HepG2 (cell line): Measurements from ENCODE around the gene CCDC126. TPM values are rescaled to one million over a fixed set of nuclear protein-coding genes. Genes with fewer than 3 reads are reported as not detected.

Source experiments
- CBX2 ChIP-seq, 2 experiments: fragments of 200-600 bp in 1 of 2; sonication (generic); formaldehyde crosslinking in 1 of 2; IDR thresholded peaks; 2 replicates each; pipeline versions ENCODE4 v1.7.0 to v1.8.1; 2018 to 2022; ENCODE audit warnings: low read depth in 2 of 2, low read length in 1 of 2, mild to moderate bottlenecking in 1 of 2, missing genetic modification reagents in 1 of 2
- DMAP1 ChIP-seq: IDR thresholded peaks from 2 replicates; pipeline ENCODE4 v1.6.1; 2016
- FOXK1 ChIP-seq: sonication (generic); formaldehyde crosslinking; IDR thresholded peaks from 2 replicates; pipeline ENCODE4 v1.4.0; 2020; ENCODE audit warnings: low read depth, missing genetic modification reagents, borderline replicate concordance
- GATA4 ChIP-seq: sonication (generic); IDR thresholded peaks from 2 replicates; pipeline ENCODE4 v1.6.1; 2016; ENCODE audit warnings: antibody characterized with exemption, low read depth, borderline replicate concordance
- HHEX ChIP-seq: IDR thresholded peaks from 2 replicates; pipeline ENCODE4 v1.6.1; 2016; ENCODE audit warnings: control low read depth
- MED8 ChIP-seq: sonication (generic); formaldehyde crosslinking; IDR thresholded peaks from 2 replicates; pipeline ENCODE4 v1.8.1; 2023; ENCODE audit warnings: mild to moderate bottlenecking, missing genetic modification reagents; ENCODE audit not compliant: insufficient replicate concordance
- NR3C1 ChIP-seq: sonication (generic); formaldehyde crosslinking; IDR thresholded peaks from 2 replicates; pipeline ENCODE4 v1.4.0; 2020; ENCODE audit warnings: missing genetic modification reagents
- ZFX ChIP-seq: sonication (generic); formaldehyde crosslinking; IDR thresholded peaks from 2 replicates; pipeline ENCODE4 v1.4.0; 2020; ENCODE audit warnings: mild to moderate bottlenecking, low read depth, missing genetic modification reagents, moderate library complexity
- ZNF234 ChIP-seq: sonication (generic); formaldehyde crosslinking; conservative IDR thresholded peaks from 2 replicates; pipeline ENCODE4 v1.5.1; 2020; ENCODE audit warnings: mild to moderate bottlenecking, missing genetic modification reagents
- ZNF44 ChIP-seq: sonication (generic); formaldehyde crosslinking; IDR thresholded peaks from 2 replicates; pipeline ENCODE4 v1.5.1; 2020; ENCODE audit warnings: mild to moderate bottlenecking, missing genetic modification reagents
- ZNF615 ChIP-seq: sonication (generic); formaldehyde crosslinking; IDR thresholded peaks from 2 replicates; pipeline ENCODE4 v1.5.0; 2020; ENCODE audit warnings: mild to moderate bottlenecking, missing genetic modification reagents, borderline replicate concordance
- polyA plus RNA-seq, 8 experiments: library from polyadenylated mRNA; depleted of rRNA in 3 of 8; stranded (reverse) in 7 of 8; unstranded in 1 of 8; fragments of >200 nt; fragmentation: Illumina TruSeq in 4 of 8; extraction: Trizol in 4 of 8; gene quantifications; 2 replicates each; pipeline versions ENCODE4 v1.2.1 to v1.2.3, GENCODE V29; 2011 to 2016; ENCODE audit warnings: low read depth in 4 of 8, missing spikeins in 1 of 8, mixed read lengths in 1 of 8; ENCODE audit not compliant: insufficient read depth in 1 of 8
- total RNA-seq, 5 experiments: library from RNA; depleted of rRNA; stranded (reverse); fragments of >200 nt; fragmentation: Illumina TruSeq; extraction: Trizol; gene quantifications; 2 replicates each; pipeline ENCODE4 v1.2.3, GENCODE V29; 2016; ENCODE audit warnings: low read depth in 1 of 5
- TF ChIP-seq, protein P1 (sequence below): sonication (generic); formaldehyde crosslinking; IDR thresholded peaks from 2 replicates; pipeline ENCODE4 v1.4.0; 2020; ENCODE audit warnings: missing genetic modification reagents
- TF ChIP-seq, protein P2 (sequence below), 2 experiments: IDR thresholded peaks; 2 replicates each; pipeline ENCODE4 v1.6.1; 2011 to 2012; ENCODE audit warnings: low read length in 2 of 2, borderline replicate concordance in 1 of 2, low read depth in 1 of 2, mild to moderate bottlenecking in 1 of 2, moderate library complexity in 1 of 2
- TF ChIP-seq, protein P3 (sequence below): sonication (generic); formaldehyde crosslinking; IDR thresholded peaks from 2 replicates; pipeline ENCODE4 v1.4.0; 2020; ENCODE audit warnings: missing genetic modification reagents

Gene CCDC126
- total and polyA plus RNA-seq, 2 of the 13 experiments (the other 11 are each of a cell fraction or from before 2014, with no cell fraction given) = 3.5 to 9.3 TPM

DNA sequence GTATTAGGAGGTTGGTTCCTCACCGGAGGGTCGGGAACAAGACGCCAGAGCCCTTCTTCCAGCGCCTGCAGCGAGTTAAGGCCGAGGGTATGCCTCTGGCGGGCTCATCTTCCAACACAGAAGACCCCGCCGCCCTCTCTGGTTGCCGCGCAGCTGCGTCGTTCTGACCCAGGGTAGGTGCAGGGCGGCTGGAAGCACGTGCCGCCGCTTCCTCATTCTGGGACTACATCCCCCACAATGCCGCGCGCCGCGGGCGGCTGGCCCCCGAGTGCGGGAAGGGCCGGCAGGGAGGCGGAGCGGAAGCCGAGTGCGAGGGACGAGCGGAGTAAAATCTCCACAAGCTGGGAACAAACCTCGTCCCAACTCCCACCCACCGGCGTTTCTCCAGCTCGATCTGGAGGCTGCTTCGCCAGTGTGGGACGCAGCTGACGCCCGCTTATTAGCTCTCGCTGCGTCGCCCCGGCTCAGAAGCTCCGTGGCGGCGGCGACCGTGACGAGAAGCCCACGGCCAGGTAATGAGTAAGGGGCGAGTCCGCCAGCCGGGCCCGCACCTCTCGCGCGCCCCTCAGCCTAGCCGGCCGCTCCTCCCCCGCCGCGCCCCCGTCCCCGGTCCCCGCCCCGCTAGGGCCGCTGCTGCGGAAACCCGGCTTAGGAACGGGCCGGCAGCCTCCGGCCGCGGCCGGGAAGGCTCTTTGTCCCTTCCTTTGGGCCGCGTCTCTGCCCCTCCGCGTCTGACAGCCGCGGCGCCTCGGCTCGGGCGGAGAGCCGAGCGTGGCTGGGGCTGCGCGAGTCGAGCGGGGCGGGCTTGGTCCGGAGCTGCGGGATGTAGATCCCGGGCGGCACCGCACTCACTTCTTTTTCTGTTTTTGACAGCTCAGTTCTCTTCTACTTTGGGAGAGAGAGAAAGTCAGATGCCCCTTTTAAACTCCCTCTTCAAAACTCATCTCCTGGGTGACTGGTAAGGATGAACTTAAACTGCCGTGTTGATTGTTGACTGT is at the start of gene CCDC126 (continued):
- TF ChIP-seq, protein P1, sequence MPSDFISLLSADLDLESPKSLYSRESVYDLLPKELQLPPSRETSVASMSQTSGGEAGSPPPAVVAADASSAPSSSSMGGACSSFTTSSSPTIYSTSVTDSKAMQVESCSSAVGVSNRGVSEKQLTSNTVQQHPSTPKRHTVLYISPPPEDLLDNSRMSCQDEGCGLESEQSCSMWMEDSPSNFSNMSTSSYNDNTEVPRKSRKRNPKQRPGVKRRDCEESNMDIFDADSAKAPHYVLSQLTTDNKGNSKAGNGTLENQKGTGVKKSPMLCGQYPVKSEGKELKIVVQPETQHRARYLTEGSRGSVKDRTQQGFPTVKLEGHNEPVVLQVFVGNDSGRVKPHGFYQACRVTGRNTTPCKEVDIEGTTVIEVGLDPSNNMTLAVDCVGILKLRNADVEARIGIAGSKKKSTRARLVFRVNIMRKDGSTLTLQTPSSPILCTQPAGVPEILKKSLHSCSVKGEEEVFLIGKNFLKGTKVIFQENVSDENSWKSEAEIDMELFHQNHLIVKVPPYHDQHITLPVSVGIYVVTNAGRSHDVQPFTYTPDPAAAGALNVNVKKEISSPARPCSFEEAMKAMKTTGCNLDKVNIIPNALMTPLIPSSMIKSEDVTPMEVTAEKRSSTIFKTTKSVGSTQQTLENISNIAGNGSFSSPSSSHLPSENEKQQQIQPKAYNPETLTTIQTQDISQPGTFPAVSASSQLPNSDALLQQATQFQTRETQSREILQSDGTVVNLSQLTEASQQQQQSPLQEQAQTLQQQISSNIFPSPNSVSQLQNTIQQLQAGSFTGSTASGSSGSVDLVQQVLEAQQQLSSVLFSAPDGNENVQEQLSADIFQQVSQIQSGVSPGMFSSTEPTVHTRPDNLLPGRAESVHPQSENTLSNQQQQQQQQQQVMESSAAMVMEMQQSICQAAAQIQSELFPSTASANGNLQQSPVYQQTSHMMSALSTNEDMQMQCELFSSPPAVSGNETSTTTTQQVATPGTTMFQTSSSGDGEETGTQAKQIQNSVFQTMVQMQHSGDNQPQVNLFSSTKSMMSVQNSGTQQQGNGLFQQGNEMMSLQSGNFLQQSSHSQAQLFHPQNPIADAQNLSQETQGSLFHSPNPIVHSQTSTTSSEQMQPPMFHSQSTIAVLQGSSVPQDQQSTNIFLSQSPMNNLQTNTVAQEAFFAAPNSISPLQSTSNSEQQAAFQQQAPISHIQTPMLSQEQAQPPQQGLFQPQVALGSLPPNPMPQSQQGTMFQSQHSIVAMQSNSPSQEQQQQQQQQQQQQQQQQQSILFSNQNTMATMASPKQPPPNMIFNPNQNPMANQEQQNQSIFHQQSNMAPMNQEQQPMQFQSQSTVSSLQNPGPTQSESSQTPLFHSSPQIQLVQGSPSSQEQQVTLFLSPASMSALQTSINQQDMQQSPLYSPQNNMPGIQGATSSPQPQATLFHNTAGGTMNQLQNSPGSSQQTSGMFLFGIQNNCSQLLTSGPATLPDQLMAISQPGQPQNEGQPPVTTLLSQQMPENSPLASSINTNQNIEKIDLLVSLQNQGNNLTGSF (CRISPR knock-in tag) = 0 out of 2 replicates have a peak, but pooled peaks have one; percentile 55
- TF ChIP-seq ZNF44 (CRISPR knock-in tag) (peak; percentile 96), CBX2 (IDR thresholded peaks at IDR 0.05; ENCODE audit: low read depth, low read length) (no peak), CBX2 (CRISPR knock-in tag; IDR thresholded peaks at IDR 0.05; ENCODE audit: low read depth) (no peak), GATA4 (no peak), ZNF234 (CRISPR knock-in tag) (0 out of 2 replicates have a peak, but pooled peaks have one; percentile 26), ZNF615 (CRISPR knock-in tag) (no peak), ZFX (CRISPR knock-in tag) (peak; percentile 83), NR3C1 (CRISPR knock-in tag) (no peak), HHEX (CRISPR knock-in tag) (no peak), FOXK1 (peak; percentile 51; the same call in 1 of the 2 replicates), MED8 (CRISPR knock-in tag) (no peak), DMAP1 (CRISPR knock-in tag) (peak; percentile 73; the same call in 1 of the 2 replicates)
- TF ChIP-seq, protein P2, sequence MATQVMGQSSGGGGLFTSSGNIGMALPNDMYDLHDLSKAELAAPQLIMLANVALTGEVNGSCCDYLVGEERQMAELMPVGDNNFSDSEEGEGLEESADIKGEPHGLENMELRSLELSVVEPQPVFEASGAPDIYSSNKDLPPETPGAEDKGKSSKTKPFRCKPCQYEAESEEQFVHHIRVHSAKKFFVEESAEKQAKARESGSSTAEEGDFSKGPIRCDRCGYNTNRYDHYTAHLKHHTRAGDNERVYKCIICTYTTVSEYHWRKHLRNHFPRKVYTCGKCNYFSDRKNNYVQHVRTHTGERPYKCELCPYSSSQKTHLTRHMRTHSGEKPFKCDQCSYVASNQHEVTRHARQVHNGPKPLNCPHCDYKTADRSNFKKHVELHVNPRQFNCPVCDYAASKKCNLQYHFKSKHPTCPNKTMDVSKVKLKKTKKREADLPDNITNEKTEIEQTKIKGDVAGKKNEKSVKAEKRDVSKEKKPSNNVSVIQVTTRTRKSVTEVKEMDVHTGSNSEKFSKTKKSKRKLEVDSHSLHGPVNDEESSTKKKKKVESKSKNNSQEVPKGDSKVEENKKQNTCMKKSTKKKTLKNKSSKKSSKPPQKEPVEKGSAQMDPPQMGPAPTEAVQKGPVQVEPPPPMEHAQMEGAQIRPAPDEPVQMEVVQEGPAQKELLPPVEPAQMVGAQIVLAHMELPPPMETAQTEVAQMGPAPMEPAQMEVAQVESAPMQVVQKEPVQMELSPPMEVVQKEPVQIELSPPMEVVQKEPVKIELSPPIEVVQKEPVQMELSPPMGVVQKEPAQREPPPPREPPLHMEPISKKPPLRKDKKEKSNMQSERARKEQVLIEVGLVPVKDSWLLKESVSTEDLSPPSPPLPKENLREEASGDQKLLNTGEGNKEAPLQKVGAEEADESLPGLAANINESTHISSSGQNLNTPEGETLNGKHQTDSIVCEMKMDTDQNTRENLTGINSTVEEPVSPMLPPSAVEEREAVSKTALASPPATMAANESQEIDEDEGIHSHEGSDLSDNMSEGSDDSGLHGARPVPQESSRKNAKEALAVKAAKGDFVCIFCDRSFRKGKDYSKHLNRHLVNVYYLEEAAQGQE (IDR thresholded peaks at IDR 0.05; ENCODE audit: borderline replicate concordance in 1 of 2, low read depth in 1 of 2, low read length in 2 of 2) = no peak
- TF ChIP-seq, protein P3, sequence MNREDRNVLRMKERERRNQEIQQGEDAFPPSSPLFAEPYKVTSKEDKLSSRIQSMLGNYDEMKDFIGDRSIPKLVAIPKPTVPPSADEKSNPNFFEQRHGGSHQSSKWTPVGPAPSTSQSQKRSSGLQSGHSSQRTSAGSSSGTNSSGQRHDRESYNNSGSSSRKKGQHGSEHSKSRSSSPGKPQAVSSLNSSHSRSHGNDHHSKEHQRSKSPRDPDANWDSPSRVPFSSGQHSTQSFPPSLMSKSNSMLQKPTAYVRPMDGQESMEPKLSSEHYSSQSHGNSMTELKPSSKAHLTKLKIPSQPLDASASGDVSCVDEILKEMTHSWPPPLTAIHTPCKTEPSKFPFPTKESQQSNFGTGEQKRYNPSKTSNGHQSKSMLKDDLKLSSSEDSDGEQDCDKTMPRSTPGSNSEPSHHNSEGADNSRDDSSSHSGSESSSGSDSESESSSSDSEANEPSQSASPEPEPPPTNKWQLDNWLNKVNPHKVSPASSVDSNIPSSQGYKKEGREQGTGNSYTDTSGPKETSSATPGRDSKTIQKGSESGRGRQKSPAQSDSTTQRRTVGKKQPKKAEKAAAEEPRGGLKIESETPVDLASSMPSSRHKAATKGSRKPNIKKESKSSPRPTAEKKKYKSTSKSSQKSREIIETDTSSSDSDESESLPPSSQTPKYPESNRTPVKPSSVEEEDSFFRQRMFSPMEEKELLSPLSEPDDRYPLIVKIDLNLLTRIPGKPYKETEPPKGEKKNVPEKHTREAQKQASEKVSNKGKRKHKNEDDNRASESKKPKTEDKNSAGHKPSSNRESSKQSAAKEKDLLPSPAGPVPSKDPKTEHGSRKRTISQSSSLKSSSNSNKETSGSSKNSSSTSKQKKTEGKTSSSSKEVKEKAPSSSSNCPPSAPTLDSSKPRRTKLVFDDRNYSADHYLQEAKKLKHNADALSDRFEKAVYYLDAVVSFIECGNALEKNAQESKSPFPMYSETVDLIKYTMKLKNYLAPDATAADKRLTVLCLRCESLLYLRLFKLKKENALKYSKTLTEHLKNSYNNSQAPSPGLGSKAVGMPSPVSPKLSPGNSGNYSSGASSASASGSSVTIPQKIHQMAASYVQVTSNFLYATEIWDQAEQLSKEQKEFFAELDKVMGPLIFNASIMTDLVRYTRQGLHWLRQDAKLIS (CRISPR knock-in tag) = no peak
